Hepatocyte (in vitro differentiated cells): ENCODE results near the gene CDON.

Source experiments
- EZH2 ChIP-seq: fragments of 200-600 bp; sonication (generic); IDR thresholded peaks from 2 replicates; pipeline ENCODE4 v1.6.1; 2016; ENCODE audit warnings: antibody characterized with exemption, mild to moderate bottlenecking, borderline replicate concordance
- EZH2phosphoT487 ChIP-seq: fragments of 200-600 bp; sonication (generic); IDR thresholded peaks from one replicate; pipeline ENCODE4 v1.6.1; 2018; ENCODE audit warnings: antibody characterized with exemption, mild to moderate bottlenecking, low read depth, moderate library complexity; ENCODE audit not compliant: unreplicated experiment, severe bottlenecking
- TF ChIP-seq, protein P1 (sequence below): fragments of 200-600 bp; sonication (generic); IDR thresholded peaks from 2 replicates; pipeline ENCODE4 v1.5.1; 2016; ENCODE audit warnings: antibody characterized with exemption, mild to moderate bottlenecking; ENCODE audit not compliant: poor library complexity

DNA sequence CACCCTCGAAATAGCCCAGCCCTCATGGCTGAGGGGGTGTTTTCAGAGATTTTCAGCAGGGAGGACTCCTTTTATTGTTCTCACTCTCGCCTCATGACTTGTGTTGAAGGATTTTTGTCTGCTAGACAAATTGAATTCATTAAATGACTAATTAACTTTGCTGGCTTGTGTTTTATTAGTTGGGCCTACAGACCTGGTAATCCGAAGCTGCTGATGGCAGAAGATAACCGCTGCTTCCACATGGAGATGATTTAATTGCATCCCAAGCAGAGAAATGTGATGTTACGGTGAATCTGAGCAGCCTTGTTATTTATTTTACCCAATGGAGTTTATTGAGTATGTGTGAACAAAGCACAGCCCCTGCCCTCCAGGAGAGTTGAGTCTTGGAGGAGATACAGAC lies 40.5 kb upstream of the CDON start:
- TF ChIP-seq, protein P1, sequence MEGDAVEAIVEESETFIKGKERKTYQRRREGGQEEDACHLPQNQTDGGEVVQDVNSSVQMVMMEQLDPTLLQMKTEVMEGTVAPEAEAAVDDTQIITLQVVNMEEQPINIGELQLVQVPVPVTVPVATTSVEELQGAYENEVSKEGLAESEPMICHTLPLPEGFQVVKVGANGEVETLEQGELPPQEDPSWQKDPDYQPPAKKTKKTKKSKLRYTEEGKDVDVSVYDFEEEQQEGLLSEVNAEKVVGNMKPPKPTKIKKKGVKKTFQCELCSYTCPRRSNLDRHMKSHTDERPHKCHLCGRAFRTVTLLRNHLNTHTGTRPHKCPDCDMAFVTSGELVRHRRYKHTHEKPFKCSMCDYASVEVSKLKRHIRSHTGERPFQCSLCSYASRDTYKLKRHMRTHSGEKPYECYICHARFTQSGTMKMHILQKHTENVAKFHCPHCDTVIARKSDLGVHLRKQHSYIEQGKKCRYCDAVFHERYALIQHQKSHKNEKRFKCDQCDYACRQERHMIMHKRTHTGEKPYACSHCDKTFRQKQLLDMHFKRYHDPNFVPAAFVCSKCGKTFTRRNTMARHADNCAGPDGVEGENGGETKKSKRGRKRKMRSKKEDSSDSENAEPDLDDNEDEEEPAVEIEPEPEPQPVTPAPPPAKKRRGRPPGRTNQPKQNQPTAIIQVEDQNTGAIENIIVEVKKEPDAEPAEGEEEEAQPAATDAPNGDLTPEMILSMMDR = no peak
- TF ChIP-seq EZH2phosphoT487 (no peak), EZH2 (no peak)
